Erythroblast (primary cell): ENCODE data around the gene ARHGAP4.

Experiments
- GATA1 ChIP-seq: IDR thresholded peaks from 2 replicates; pipeline ENCODE4 v1.6.1; 2011; ENCODE audit warnings: low read depth, mild to moderate bottlenecking, control low read depth, low read length, moderate library complexity
- POLR2A ChIP-seq: IDR thresholded peaks from 2 replicates; pipeline ENCODE4 v1.6.1; 2011; ENCODE audit warnings: mild to moderate bottlenecking, low read length

DNA sequence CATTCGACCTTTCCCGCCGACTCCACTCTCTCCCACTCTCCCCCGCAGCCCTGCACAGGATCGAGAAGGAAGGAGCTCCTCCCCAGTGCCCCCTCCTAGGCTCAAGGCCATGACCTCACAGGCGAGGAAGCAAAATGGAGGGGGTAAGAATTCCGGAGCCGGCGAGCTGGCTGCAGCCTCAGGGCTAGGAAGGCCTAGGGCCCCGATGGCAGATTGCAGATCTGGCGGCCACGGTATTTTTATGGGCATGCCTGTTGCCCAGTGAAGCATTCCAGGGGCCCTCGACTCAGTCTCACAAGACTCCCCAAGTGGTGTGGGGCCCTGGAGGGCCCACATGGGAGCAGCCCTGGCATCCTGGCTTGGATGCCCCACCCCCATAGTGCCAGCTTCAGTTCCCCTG is 39.1 kb downstream of the ARHGAP4 start:
- TF ChIP-seq POLR2A (no peak), GATA1 (no peak)
